GM19238 (cell line): ENCODE data around the gene FXYD6.

Experiments
- DNase-seq: peaks from one replicate; pipeline ENCODE4 v3.0.0; 2011; ENCODE audit warnings: low spot score; ENCODE audit not compliant: insufficient read length

FXYD6 gene

GRCh38 chr11:117849781-117850414, 26.6 kb downstream of the FXYD6 start:
- no peak for DNase-seq

GRCh38 chr11:117843666-117844484, 32.6 kb downstream of the FXYD6 start:
- DNase-seq = peak; percentile 62

- DNase-seq = no peak
These were observed 34.1 kb downstream of the FXYD6 start for GRCh38 chr11:117842131-117842941.

GRCh38 chr11:117841551-117842031, 34.9 kb downstream of the FXYD6 start:
- no peak for DNase-seq

GRCh38 chr11:117840881-117841550, 35.4 kb downstream of the FXYD6 start:
- no peak for DNase-seq

- DNase-seq = no peak
These were observed 36.3 kb downstream of the FXYD6 start for GRCh38 chr11:117839936-117840813.

GRCh38 chr11:117839380-117839881, 37.0 kb downstream of the FXYD6 start:
- no peak for DNase-seq

- DNase-seq = no peak
These were observed 37.6 kb downstream of the FXYD6 start for GRCh38 chr11:117838901-117839300.

GRCh38 chr11:117837791-117838190, 38.7 kb downstream of the FXYD6 start:
- DNase-seq = no peak

- DNase-seq = no peak
These were observed 39.2 kb downstream of the FXYD6 start for GRCh38 chr11:117837070-117837776.

GRCh38 chr11:117836077-117836960, 40.1 kb downstream of the FXYD6 start:
- DNase-seq = no peak

GRCh38 chr11:117835576-117835975, 40.9 kb downstream of the FXYD6 start:
- DNase-seq = no peak

GRCh38 chr11:117834838-117835443, 41.5 kb downstream of the FXYD6 start:
- no peak for DNase-seq

- no peak for DNase-seq
These were observed 42.2 kb downstream of the FXYD6 start for GRCh38 chr11:117834068-117834810.

- DNase-seq = no peak
These were observed 43.0 kb downstream of the FXYD6 start for GRCh38 chr11:117833401-117833891.

- no peak for DNase-seq
These were observed 43.9 kb downstream of the FXYD6 start for GRCh38 chr11:117832511-117832910.
